Sigmoid colon (tissue), 4 donors: ENCODE measurements around the gene DLGAP4.

ENCODE experiments used
- EP300 ChIP-seq, 4 donors: sonication (generic); formaldehyde crosslinking; IDR thresholded peaks; one replicate each; pipeline ENCODE4 v1.6.1; 2017; ENCODE audit warnings: antibody characterized with exemption in 4 of 4
- POLR2A ChIP-seq, 2 donors: fragments of 450-650 bp; IDR thresholded peaks; one replicate each; pipeline ENCODE4 v1.6.1; 2016; ENCODE audit warnings: antibody characterized with exemption in 2 of 2, mild to moderate bottlenecking in 2 of 2, moderate library complexity in 2 of 2

DNA sequence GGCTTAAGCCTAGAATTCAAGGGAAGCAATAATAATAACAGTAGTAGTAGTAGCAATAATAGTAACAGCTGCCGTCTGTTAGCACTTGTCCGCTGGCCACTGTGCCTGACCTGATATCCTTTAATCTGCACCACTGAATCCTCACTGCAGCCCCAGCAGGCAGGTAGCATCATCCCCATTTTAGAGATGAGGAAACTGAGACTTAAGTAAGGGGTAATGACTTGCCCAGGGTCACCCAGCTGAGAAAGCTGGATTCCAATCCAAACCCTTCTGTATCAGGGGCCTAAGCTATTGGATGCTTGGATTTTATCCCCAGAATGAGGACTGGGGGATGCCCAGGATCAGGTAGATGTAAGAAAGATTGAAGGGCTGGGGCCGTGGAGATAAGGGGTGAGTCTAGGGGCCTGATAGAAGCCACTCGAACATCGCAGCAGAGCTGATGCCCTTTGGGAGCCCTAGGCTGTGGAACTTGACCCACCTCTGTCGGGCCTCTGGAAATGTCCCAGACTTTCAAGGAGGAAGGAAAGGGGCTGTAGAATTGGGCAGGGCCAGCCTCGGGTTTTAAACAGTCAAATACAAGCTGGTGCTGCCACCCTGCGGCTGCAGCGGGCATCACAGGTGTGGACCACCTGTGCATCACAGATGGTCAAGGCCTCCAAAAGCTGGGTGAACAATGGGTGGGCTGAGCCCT is 133.0 kb downstream of the DLGAP4 start:
- no peak for TF ChIP-seq EP300 (IDR thresholded peaks at IDR 0.05)
- no peak for TF ChIP-seq POLR2A (IDR thresholded peaks at IDR 0.05)
